GM18907 (cell line): ENCODE measurements around the gene SLC45A1.

Experiments
- ATAC-seq: cut with Tn5 transposase; IDR thresholded peaks from one replicate; pipeline ENCODE4 v1.9.1; 2021; ENCODE audit warnings: mild to moderate bottlenecking, moderate library complexity; ENCODE audit not compliant: unreplicated experiment

Gene SLC45A1

DNA sequence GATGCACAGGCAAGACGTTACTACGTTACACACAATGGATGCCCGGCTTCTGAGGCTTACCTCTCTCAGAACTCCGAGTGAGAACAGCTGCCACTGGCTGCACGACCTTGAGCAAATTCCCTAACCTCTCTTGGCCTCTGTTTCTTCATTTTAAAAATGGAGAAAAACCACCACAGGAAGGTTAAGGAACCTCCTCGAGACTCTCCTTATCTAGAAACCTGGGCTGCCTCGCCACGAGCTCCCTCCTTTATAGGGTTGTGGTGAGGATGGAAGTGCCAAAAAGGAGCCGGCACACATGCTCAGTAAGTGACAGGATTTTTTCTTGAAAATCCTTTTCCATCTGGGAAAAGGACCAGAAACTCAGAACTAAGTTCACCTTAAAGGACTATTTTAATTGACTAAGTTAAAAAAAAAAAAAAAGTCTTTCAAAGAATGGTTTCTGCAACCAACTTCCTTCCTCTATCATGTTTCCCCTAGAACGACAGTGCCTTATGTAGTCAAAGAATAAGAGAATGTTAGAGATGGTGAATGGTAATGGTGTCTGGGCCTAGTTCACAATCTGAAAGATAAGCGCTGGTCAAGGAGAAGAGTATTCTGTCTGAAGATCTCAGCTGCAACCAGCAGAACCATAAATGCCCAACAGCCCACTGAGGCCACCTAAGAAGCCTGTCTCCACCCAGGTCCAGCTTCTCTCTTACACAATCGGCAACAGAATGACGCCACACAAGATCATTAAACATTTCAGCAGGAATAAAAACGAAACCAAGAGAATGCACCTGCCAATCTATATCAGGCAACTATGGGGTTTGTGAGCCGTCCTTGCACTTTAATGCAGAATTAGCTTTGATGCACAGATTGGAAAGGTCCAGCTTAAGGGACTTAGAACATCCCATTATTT, 64.9 kb downstream of the SLC45A1 start:
- ATAC-seq: no peak

DNA sequence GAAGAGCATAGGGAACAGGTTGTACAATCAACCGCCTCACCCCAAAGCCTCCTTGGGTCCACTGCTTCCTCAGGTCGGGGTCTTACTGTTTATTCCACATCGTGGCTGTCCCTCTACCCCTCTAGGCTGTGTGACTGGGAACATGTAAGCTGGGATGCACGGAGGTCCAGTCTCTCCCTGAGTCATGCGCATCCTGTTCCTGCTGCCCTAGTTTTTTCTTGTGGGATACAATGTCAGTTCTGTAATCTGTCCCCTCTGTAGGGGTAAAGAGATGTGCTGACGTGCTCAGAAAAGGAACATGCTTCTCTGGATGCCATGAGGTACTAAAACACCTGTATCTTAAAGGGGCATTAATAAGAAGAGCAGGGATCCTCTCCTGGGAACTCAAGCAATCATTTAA, 66.2 kb downstream of the SLC45A1 start:
- ATAC-seq: no peak

DNA sequence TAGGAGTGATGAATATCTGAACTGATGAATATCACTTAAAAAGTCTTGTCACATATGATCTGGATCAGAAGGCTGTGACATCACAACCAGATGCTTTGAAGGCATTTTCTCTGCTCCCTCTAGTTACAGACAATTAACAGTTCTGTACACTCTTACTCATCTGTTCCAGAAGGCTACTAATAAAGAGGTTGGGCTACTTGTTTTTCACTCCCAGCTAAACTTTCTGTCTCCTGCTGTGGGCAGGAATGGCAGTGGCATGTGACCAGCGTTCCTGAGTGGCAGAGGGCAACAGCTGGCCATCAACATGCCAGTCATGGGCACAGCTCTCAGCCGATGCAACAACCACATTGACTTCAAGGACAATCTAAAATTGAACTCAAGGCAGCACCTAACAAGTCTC, 66.7 kb downstream of the SLC45A1 start:
- no peak for ATAC-seq

DNA sequence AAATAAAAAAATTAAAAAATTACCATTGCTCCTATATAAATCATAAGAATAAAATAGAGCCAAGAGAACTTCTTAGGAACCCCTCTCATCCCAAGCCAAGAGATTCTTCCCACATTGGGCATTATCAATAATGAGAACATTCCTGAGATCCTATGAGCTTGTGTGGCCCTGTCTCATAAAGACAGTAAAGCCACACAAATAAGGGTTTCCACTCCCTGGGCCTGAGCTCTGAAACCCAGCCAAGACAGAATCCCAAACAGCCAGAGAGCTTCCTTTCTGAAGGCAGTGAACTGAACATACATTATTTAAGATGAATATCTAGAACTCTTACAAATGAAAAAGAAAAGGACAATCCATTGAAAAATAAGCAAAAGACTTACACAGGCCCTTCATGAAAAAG, 68.3 kb downstream of the SLC45A1 start:
- ATAC-seq: no peak

DNA sequence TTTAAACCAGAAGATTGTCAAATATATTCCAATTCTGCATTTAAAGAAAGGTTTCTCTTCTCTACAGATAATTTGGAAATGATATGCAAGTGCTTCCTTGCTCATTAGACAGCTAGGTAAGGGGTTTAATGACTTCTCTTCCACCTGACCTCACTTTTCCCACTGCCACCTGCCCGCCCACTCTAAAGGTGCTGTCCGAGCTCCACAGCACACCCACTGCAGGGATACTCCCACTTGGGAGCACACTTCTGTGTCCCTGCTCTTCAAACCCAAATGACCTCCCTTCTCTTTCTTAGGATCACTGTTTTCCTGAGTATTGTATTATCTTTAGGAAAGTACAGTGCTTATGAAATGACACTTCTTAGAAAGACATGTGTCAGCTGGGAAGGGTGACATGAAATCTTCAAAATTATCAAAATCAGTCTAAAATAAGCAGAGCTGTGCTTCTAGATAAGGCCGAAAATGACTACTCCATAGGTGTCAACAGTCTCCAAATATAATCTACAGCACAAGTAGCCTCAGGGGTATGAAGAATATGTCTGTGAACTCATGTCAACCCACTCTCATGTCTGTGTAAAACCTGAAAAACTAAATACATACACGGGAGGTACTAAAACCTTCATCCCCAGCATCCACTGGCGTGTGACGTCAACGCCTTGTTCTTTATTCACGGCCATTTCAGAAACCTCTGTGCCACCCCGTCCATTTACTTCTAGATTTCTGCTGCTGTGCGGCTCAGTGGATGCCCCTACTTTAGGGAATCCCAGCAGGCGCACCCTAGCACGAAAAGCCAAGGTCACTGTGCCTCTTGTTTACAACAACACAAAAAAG, 71.0 kb downstream of the SLC45A1 start:
- ATAC-seq: no peak

DNA sequence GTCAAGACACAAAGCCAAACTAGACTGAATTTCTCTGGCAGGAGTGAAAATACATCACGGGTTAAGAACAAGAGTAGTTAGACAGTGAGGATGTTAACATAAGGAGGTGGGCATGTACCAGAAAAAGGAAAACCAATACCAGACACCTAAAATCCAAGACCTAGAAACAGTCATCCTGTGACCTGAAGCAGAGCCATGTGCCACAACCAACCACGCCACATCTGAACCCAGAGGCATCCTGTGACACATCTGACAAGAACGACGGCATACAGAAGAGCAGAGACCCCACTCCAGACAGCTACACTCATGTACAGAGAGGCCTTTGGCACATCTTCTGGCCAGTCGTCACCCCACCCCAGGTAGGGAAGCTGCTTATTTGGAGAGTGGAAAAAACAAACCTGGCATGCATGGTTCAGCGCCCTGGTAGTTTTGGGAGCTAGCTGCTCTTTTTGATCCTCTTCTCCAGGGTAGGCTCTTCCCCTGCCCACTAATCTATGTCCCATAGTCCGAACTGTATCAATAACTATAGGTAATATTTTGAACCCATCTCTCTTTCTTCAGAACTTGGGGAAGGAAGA, 72.1 kb downstream of the SLC45A1 start:
- ATAC-seq: no peak

DNA sequence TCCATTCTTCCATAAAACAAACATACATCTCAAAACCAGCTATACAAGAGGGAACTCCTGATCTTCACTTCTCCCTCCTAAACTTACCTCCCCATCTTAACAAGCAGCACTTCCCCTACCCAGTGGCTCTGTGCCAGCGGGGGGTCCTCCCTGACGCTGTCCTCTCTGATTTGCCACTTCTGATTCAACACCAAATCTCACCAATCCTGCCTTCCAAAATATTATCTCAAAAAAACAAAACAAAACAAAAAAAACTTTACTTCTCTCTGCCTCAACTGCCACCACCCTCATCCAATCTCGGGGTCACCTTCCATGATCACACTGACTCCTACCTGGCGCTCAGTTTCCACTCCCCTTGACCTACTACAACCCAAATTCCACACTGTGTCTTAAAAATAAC, 72.8 kb downstream of the SLC45A1 start:
- ATAC-seq: no peak

DNA sequence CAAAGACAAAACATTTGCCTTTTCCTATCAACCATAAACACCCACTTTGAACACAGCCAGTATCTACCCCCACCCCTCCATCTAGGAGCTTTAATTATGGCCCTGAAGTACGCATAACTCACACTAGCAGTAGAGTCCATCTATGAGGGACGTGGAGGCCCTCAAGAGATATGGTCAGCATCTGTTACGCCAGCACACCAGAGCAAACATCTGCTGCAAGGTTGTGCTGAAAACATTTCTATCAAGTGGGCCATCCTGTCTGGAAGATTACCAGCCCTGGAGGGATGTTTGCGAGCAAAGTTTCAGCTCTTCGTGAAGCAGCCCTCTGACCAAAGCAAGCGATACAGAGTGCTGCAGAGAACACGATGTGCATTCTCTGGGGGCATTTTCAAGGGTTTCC, 74.6 kb downstream of the SLC45A1 start:
- ATAC-seq: no peak
